HG03064 (cell line): ENCODE measurements around the gene CAPN2.

Experiments used
- ATAC-seq: cut with Tn5 transposase; IDR thresholded peaks from one replicate; pipeline ENCODE4 v1.9.1; 2021; ENCODE audit warnings: low read depth; ENCODE audit not compliant: unreplicated experiment

Gene CAPN2

DNA sequence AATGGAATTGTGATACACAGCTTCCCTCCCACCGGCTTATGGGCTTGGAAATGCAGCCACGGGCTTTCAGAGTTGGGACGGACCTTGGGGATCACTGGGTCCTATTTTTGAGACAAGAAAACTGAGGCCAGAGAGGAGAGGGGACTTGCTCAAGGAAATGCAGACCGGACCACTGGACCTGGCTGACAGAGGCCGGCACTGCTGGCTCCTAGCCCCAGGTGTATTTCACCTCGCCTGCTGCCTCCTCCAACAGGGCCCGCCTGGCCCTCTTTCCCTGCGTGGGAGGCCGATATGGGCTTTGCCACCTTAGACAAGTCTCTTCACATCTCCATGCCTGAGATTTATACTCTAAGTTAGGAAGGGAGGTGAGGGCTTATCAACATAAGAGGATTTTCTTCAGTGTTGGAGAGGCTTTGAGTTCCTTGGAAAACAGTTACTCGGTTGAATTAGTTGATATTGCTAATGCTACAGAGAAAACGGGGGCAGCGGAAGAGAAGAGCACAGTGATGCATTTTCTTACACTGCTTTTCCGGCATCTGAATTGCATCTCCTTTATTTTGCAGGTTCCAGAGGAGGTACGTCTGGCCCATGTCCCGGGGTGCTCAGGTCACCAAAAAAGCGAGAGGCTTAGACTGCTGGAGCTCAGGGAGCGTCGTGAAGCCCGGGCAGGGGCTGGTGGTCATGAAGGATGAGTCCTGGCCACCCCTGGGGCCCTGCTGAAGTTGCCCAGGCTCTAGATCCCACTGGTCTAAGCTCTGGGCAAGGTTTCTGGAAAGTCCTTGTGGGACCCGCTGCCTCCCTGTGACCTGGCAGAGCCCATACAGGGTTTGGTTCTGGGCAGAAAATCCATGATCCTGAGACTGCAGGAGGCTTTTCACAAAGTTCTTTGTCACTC is 44.7 kb downstream of the CAPN2 start:
- no peak for ATAC-seq

GRCh38 chr1:223758734-223759133 is 46.4 kb downstream of the CAPN2 start:
- no peak for ATAC-seq

DNA sequence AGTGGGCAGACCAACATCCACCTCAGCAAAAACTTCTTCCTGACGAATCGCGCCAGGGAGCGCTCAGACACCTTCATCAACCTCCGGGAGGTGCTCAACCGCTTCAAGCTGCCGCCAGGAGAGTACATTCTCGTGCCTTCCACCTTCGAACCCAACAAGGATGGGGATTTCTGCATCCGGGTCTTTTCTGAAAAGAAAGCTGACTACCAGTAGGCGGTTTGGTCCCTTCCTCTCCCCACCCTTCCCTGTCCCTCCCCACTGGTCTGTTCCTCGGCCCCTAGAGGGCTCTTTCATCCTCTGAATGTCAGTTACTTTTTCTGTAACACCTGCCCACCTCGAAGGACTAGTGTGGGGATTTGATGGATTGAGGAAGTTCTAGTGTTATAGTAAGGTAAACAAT is 46.9 kb downstream of the CAPN2 start:
- ATAC-seq, result no peak

- no peak for ATAC-seq
These were observed 48.5 kb downstream of the CAPN2 start for GRCh38 chr1:223760833-223761232.

- ATAC-seq, result no peak
These were observed 49.1 kb downstream of the CAPN2 start for GRCh38 chr1:223761411-223761810.

GRCh38 chr1:223763251-223763650 is 50.9 kb downstream of the CAPN2 start:
- no peak for ATAC-seq

DNA sequence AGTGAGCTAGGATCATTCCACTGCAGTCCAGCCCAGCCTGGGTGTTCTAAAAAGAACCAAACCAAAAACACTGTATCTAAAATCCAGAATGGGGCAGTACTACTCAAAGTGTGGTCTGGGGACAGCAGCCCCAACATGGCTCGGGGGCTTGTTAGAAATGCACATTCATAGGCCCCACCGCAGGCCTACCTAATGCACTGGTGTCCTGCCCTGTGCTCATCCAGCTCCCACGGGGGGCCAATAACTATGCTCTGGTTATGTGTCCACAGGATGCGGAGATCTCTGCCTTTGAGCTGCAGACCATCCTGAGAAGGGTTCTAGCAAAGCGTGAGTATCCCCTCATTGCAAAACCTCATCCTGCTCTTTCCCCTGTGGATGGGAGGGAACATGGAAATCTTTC is 51.5 kb downstream of the CAPN2 start:
- no peak for ATAC-seq

GRCh38 chr1:223765036-223765718 is 52.8 kb downstream of the CAPN2 start:
- no peak for ATAC-seq

DNA sequence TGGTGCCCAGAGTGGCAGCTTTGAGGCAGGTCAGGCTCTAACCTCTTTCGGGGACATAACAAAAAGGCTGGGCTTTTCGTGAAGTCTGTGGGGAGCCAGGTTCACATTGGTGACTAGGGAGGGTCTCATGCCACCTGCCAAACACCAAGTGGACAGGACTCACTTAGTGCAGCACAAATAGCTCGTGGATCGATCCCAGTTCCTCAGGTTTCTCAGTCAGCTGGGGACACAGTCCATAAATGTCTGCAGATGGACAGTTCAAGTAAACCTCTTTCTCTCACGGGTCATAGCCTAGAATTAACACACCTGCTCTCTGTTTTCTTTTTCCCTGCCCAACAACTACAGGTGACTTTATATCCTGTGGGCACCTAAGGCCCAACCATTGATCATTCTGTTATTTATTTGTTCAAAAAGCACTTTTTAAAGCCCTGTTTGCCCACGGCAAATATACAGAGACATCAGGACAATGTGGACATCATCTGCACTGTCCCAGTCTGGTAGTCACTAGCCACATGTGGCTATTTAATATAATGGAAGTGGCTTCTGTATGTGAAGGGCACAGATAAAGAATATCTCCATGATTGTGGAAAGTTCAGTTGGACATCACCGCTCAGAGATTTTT is 53.5 kb downstream of the CAPN2 start:
- no peak for ATAC-seq

- no peak for ATAC-seq
These were observed 58.4 kb downstream of the CAPN2 start for GRCh38 chr1:223770621-223771315.

DNA sequence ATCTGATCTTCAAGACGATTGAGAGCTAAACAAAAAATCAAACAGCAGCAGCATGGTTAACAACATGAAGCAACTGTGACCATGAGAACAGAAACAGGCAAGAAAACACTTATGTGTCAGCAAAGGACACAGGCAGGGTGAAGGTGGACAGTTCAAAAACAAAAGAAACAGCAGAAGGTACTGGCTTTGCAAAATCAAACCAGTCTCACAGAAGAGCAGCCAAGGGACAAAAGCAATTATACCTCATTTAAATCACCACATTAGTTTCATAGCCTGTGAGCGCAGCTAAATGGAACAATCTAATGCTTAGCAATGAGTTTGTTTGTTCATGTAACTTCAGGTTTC is 59.1 kb downstream of the CAPN2 start:
- no peak for ATAC-seq

DNA sequence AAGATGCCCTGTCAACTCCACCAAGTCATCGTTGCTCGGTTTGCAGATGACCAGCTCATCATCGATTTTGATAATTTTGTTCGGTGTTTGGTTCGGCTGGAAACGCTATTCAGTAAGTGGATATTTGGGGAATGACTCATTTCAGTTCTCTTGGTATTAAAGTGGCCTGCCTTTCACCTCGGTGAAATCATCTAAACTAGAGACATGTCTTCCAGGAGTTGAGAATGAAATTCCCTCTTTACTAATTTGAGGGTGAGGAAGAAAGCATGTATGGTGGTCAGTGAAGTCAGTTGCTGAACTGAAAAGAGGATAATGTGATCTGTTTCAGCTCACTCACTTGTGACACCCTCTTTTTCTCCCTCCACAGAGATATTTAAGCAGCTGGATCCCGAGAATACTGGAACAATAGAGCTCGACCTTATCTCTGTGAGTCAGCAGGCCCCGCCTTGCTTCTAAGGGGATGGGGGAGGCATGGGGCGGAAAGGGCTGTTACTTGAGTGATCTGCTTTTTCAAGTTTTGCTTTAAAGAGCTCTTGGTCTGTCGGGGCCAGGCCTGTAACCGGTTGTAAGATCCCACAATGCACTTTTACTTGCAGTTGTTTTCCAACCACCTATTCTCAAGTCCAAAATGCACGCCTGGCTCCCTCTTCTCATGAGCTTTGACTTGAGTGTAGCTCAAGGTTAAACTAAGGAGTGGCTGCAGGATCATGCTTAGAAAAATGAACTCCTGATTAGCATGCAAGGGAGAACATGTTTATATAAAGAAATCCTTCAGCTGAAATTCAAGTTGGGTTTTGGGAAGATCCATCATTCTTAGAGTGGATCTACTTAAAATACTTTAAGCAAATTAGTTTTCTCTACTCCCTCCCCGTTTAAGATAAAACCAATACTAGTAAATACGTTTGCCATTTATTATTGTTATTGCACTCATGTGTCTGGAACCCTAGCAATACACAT is 59.8 kb downstream of the CAPN2 start:
- ATAC-seq, result no peak

DNA sequence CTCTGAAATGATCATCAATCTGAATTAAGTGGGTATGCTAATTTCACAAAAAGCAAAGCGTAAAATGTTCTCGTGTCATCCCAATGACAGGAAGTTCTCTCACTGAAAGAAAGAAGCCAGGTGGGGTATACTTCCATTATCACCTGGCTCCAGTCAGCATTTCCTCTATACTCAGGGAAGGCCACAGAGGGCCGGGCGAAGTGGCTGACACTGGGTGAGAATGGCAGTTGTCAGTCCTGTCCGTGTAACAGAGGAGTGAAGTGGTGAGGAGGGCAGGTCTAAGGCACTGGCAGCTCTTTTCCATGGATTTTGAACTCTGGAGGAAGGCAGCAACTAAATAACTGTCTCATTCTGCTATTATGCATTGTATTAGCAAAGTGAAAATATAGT is 60.4 kb downstream of the CAPN2 start:
- no peak for ATAC-seq

DNA sequence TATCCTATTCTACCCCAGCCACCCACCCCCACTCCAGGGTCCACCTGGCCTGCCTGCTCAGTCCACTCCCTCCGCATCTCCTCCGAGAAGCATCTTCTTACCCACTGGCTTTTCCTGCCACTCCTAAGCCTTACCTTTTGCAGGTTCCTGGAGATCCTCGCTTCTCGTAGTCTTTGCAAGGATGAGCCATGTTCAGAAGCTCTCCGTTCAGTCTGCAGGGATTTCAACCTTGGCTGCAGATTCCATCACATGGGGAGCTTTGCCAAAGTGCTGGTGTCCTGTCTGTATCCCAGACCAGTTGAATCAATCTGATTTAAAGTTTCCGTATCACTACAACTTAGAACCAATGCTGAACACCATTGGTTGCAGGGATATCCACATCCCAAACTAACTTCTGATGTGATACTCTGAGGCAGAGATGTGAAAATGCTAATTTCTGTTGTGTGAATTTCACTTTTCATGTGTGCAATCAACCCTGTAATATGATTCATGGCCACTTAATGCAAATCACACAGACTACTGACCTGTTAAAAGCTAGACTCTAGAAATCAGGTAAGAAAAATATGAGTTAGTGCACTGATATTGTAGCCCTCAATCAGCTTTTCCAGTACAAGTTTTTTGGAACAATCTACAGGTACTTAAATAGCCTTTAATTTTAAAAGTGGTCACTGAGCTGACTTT is 61.9 kb downstream of the CAPN2 start:
- no peak for ATAC-seq

GRCh38 chr1:223775054-223775453 is 62.7 kb downstream of the CAPN2 start:
- no peak for ATAC-seq

DNA sequence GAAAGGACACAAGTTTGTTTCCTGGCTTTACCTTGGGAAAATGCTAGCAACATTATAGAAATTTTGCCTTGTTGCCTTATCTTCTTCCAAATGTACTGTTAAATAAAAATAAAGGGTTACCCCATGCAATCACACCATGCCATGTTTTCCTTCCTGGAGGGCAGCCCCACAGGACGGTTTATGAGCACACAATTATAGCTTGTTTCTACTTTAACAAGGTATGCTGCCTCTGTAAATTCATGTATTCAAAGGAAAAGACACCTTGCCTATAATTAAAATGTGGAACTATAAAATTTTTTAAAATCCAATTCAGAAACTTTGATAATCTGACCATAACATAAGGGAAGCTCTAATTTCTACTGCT is 63.4 kb downstream of the CAPN2 start:
- ATAC-seq, result no peak

DNA sequence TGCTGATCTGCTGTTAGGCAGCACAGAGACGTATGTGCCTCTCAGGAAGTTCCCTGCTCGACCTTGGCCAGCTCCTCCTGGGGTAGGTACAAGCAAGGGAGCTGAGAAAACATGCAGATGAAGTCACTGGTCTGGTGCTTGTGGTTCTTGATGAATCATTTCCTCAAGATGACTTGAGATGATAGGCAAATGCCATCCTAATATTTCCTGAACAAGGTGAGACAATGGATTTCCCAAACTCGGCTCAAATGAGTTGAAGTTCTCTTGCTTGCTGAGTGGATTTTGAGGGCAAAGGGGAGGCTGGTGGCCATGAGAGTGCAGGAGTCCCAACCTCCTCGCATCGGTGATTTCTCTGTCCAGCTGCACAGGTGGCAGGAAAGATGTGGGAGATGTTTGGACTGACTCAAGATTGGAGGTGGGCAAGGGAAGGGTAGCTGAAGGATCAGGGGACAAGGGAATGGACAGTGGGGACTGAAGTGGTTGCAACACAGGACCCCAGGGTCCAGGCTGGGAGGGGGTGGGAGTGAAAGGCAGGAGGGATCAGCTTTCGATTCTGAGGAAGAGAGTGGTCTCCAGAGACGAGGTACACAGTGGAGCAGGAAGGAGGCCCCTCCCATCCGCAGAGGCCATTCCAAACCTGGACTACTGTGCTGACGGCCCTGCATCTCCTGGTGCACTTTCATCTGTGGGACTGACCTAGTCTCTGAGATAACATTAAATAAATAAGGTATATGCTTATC is 63.9 kb downstream of the CAPN2 start:
- no peak for ATAC-seq

- no peak for ATAC-seq
These were observed 64.6 kb downstream of the CAPN2 start for GRCh38 chr1:223776826-223777454.
